ENCODE measurements around the gene MED1. TPM values are rescaled to one million over a fixed set of nuclear protein-coding genes. Genes with fewer than 3 reads are reported as not detected.
"Not testable (repeated sequence)": the region's sequence is repeated elsewhere in the genome, so short reads cannot be mapped to it uniquely, and the experiment has no call there.

MED1 gene
- total RNA-seq, 1 experiment from 2014 or later: 40.0 TPM

DNA sequence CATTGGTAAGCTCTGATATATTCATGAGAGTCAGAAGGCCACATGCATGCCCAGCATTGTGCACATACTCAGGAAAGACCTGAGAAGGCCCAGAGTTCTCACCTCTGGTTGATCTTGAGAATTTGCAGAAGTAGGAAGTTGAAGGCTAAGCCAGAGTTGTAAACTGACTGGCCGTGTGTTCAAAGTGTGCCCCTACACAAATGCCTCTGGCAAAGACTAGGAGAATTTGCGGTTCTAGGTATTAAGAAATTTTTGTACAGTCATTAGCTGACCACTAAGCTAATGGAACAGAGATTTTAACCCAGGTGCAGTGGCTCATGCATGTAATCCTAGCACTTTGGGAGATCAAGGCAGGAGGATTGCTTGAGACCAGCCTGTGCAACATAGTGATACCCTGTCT is 74.6 kb downstream of the MED1 start:
- Histone ChIP-seq H3K27ac (ENCODE audit: low read length) (peak overlapping the region; percentile 86), H3K27me3 (ENCODE audit: low read length) (no peaks in the 10 kb centered on the region), H3K4me2 (ENCODE audit: low read depth, low read length, poor library complexity, severe bottlenecking) (peak overlapping the region; percentile 39), H3K9me3 (ENCODE audit: low read length) (no peaks in the 10 kb centered on the region), H3K36me3 (ENCODE audit: insufficient read depth, low read length) (no peaks in the 10 kb centered on the region), H2AFZ (ENCODE audit: low read length) (0 out of 2 replicates have a peak overlapping the region, but pooled peaks have one; percentile 46), H3K79me2 (ENCODE audit: low read length) (peaks cover 90% of the 10 kb centered on the region), H4K20me1 (ENCODE audit: insufficient read depth, low read depth, low read length) (no peaks in the 10 kb centered on the region), H3K4me3 (ENCODE audit: low read length) (0 out of 2 replicates have a peak overlapping the region, but pooled peaks have one; percentile 1), H3K9ac (ENCODE audit: low read length) (peak overlapping the region; percentile 11), H3K9me2 (replicated peaks; ENCODE audit: insufficient read depth, low read length) (no peaks in the 10 kb centered on the region), H3K4me1 (ENCODE audit: low read length) (peaks cover 66% of the 10 kb centered on the region)
- peak; percentile 84 for DNase-seq

DNA sequence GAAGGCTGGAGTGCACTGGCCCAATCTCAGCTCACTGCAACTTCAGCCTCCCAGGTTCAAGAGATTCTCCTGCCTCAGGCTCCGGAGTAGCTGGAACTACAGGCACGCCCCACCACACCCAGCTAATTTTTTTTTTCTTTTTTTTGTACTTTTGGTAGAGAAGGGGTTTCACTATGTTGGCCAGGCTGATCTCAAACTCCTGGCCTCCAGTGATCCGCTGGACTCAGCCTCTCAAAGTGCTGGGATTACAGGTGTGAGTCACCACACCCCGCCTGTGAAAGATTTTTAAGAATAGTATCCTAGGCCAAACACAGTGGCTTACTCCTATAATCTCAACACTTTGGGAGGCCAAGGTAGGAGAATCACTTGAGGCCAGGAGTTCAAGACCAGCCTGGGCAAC is 83.3 kb downstream of the MED1 start:
- not testable (repeated sequence) for H2AFZ ChIP-seq (ENCODE audit: low read length); H3K4me2 ChIP-seq (ENCODE audit: low read depth, low read length, poor library complexity, severe bottlenecking); H3K9me3 ChIP-seq (ENCODE audit: low read length); H3K4me3 ChIP-seq (ENCODE audit: low read length); H3K9ac ChIP-seq (ENCODE audit: low read length); H3K27me3 ChIP-seq (ENCODE audit: low read length); H3K36me3 ChIP-seq (ENCODE audit: insufficient read depth, low read length); H3K9me2 ChIP-seq (replicated peaks; ENCODE audit: insufficient read depth, low read length); DNase-seq; H3K27ac ChIP-seq (ENCODE audit: low read length); H4K20me1 ChIP-seq (ENCODE audit: insufficient read depth, low read depth, low read length)
- Histone ChIP-seq H3K4me1 (ENCODE audit: low read length) (peaks cover 15% of the 10 kb centered on the region), H3K79me2 (ENCODE audit: low read length) (peaks cover 85% of the 10 kb centered on the region)

DNA sequence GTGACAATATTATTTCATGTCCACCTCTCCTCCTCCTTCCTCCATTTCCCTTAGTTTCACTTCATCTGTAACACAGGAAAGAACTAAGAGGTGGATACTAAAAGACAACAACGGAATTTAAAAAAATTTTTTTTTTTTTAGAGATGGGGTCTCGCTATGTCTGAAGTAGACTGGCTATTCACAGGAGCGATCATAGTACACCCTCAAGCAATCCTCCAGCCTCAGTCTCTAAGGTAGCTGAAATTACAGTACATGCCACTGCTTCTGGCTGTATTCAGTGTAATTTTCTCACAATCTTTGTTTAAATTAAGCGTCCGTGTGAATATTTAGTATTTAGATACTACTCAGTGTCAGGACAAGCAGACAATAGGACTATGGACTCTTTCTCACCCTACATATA is 85.2 kb downstream of the MED1 start:
- Histone ChIP-seq H3K9me2 (replicated peaks; ENCODE audit: insufficient read depth, low read length) (no peaks in the 10 kb centered on the region), H4K20me1 (ENCODE audit: insufficient read depth, low read depth, low read length) (no peaks in the 10 kb centered on the region), H3K79me2 (ENCODE audit: low read length) (peaks cover 71% of the 10 kb centered on the region), H2AFZ (ENCODE audit: low read length) (no peak overlapping the region), H3K36me3 (ENCODE audit: insufficient read depth, low read length) (no peaks in the 10 kb centered on the region), H3K9ac (ENCODE audit: low read length) (no peak overlapping the region), H3K4me2 (ENCODE audit: low read depth, low read length, poor library complexity, severe bottlenecking) (no peak overlapping the region), H3K27me3 (ENCODE audit: low read length) (no peaks in the 10 kb centered on the region), H3K4me1 (ENCODE audit: low read length) (peaks cover 13% of the 10 kb centered on the region), H3K4me3 (ENCODE audit: low read length) (no peak overlapping the region), H3K27ac (ENCODE audit: low read length) (0 out of 2 replicates have a peak overlapping the region, but pooled peaks have one; percentile 32), H3K9me3 (ENCODE audit: low read length) (no peaks in the 10 kb centered on the region)
- DNase-seq: no peak

DNA sequence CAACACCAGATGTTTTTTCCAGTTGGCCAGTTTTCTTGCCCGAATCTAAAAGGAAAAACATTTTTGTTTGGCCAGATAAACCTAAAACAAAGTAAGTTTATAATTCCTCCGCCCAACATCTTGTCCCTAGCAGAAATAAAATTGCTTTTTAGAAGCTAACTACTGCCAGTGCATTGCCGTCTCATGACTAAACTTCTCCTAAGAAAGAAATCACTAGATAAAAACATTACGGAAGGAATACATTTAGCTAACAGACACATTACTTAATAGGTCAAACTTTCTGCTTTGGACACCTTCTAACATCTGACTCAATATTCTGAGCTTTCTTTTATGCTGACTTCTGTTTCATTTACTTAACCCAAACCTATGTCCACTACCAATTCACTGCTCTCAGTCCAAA is 85.8 kb downstream of the MED1 start:
- no peak overlapping the region for H2AFZ ChIP-seq (ENCODE audit: low read length)
- H3K79me2 ChIP-seq (ENCODE audit: low read length): peaks cover 74% of the 10 kb centered on the region

DNA sequence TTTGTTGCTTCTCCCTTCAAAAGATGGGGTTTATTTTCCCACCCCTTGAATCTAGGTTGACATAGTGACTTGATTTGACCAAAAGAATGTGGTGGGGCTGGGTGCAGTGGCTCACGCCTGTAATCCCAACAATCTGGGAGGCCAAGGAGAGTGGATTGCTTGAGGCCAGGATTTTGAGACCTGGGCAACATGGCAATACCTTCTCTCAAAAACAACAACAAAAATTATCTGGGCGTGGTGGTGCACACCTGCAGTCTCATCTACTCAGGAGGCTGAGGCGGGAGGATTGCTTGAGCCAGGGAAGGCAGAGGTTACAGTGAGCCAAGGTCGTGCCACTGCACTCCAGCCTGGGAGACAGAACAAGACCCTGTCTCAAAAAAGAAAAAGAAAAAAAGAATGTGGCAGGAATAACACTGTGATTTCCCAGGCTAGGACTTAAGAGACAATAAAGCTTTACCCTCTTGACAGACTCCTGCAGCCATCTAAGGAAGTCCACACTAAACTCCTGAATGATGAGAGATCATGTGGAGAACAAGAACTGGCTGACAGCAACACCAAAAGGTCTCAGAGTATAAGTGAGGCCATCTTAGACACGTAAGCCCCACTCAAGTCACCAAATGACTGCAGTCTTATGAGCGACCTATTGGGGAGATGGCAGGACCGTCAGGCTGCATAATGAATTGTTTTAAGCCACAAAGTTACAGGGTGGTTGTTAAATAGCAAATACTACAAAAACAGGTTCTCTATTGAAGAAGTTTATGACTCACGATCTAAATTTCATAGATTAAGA is 86.6 kb downstream of the MED1 start:
- H3K4me1 ChIP-seq (ENCODE audit: low read length): peaks cover 18% of the 10 kb centered on the region
- H3K27me3 ChIP-seq (ENCODE audit: low read length): no peaks in the 10 kb centered on the region
- H3K79me2 ChIP-seq (ENCODE audit: low read length): peaks cover 74% of the 10 kb centered on the region
- no peak overlapping the region for H3K9ac ChIP-seq (ENCODE audit: low read length)
- no peaks in the 10 kb centered on the region for H3K36me3 ChIP-seq (ENCODE audit: insufficient read depth, low read length)
- no peaks in the 10 kb centered on the region for H3K9me3 ChIP-seq (ENCODE audit: low read length)
- no peaks in the 10 kb centered on the region for H4K20me1 ChIP-seq (ENCODE audit: insufficient read depth, low read depth, low read length)
- no peaks in the 10 kb centered on the region for H3K9me2 ChIP-seq (replicated peaks; ENCODE audit: insufficient read depth, low read length)
- no peak overlapping the region for H3K27ac ChIP-seq (ENCODE audit: low read length)
- no peak overlapping the region for H3K4me3 ChIP-seq (ENCODE audit: low read length)
- no peak overlapping the region for H2AFZ ChIP-seq (ENCODE audit: low read length)
- no peak for DNase-seq
- H3K4me2 ChIP-seq (ENCODE audit: low read depth, low read length, poor library complexity, severe bottlenecking): no peak overlapping the region

More for the DNA sequence above, 85.8 kb downstream of the MED1 start:
- Histone ChIP-seq H3K27me3 (ENCODE audit: low read length) (no peaks in the 10 kb centered on the region), H3K4me1 (ENCODE audit: low read length) (peaks cover 18% of the 10 kb centered on the region), H4K20me1 (ENCODE audit: insufficient read depth, low read depth, low read length) (no peaks in the 10 kb centered on the region), H3K4me2 (ENCODE audit: low read depth, low read length, poor library complexity, severe bottlenecking) (no peak overlapping the region), H3K9me2 (replicated peaks; ENCODE audit: insufficient read depth, low read length) (no peaks in the 10 kb centered on the region), H3K9ac (ENCODE audit: low read length) (no peak overlapping the region), H3K9me3 (ENCODE audit: low read length) (no peaks in the 10 kb centered on the region), H3K36me3 (ENCODE audit: insufficient read depth, low read length) (no peaks in the 10 kb centered on the region), H3K4me3 (ENCODE audit: low read length) (no peak overlapping the region), H3K27ac (ENCODE audit: low read length) (0 out of 2 replicates have a peak overlapping the region, but pooled peaks have one; percentile 12)
- DNase-seq: no peak

DNA sequence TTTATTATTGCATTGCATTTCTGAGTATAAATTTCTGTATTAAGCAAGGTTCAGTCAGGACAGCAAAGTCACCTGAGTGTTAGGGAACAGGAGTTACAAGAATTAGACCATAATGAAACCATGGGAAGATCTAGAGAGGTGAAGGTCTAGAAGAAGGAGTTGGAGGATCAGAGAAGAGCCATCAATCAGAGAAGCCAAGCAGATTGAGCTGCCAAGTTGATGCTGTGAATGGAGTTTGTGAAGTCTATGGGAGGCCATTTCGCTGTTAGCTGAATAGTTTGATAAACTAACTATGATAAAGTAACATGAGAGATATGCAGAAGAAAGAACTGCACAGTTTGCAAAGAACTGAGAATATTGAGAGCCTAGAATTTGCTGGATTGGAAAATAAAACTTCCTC is 90.0 kb downstream of the MED1 start:
- Histone ChIP-seq H3K9ac (ENCODE audit: low read length) (no peak overlapping the region), H3K36me3 (ENCODE audit: insufficient read depth, low read length) (no peaks in the 10 kb centered on the region), H3K27me3 (ENCODE audit: low read length) (no peaks in the 10 kb centered on the region), H3K4me3 (ENCODE audit: low read length) (no peak overlapping the region), H3K9me2 (replicated peaks; ENCODE audit: insufficient read depth, low read length) (no peaks in the 10 kb centered on the region), H3K4me2 (ENCODE audit: low read depth, low read length, poor library complexity, severe bottlenecking) (no peak overlapping the region), H2AFZ (ENCODE audit: low read length) (no peak overlapping the region), H4K20me1 (ENCODE audit: insufficient read depth, low read depth, low read length) (no peaks in the 10 kb centered on the region), H3K79me2 (ENCODE audit: low read length) (peaks cover 77% of the 10 kb centered on the region), H3K27ac (ENCODE audit: low read length) (no peak overlapping the region; the same call in 1 of the 2 replicates), H3K9me3 (ENCODE audit: low read length) (no peaks in the 10 kb centered on the region), H3K4me1 (ENCODE audit: low read length) (peaks cover 20% of the 10 kb centered on the region)
- no peak for DNase-seq

DNA sequence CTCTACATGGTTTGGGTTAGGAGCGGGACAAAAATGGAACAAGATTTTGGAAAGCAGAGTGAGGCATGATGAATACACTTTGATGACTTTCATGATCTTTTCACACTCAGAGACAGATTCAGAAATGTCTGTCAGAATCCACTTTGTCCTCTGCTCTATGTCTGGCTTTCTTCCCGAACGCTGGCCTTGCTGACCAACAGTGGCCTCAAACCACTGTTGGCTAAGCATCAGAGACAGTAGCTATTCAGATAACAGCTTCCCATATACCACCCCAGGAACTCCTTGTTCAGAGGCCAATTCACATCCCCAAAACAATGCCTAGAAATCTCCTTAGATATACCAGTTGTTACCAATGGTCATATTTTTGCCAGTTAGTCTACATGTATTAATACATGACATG is 90.5 kb downstream of the MED1 start:
- Histone ChIP-seq H3K9me2 (replicated peaks; ENCODE audit: insufficient read depth, low read length) (no peaks in the 10 kb centered on the region), H3K27me3 (ENCODE audit: low read length) (no peaks in the 10 kb centered on the region), H3K36me3 (ENCODE audit: insufficient read depth, low read length) (no peaks in the 10 kb centered on the region), H3K79me2 (ENCODE audit: low read length) (peaks cover 72% of the 10 kb centered on the region), H3K9me3 (ENCODE audit: low read length) (no peaks in the 10 kb centered on the region), H2AFZ (ENCODE audit: low read length) (no peak overlapping the region), H3K27ac (ENCODE audit: low read length) (no peak overlapping the region; the same call in 1 of the 2 replicates), H3K4me3 (ENCODE audit: low read length) (no peak overlapping the region), H3K4me1 (ENCODE audit: low read length) (peaks cover 16% of the 10 kb centered on the region), H4K20me1 (ENCODE audit: insufficient read depth, low read depth, low read length) (no peaks in the 10 kb centered on the region), H3K4me2 (ENCODE audit: low read depth, low read length, poor library complexity, severe bottlenecking) (no peak overlapping the region), H3K9ac (ENCODE audit: low read length) (no peak overlapping the region)
- DNase-seq: no peak

DNA sequence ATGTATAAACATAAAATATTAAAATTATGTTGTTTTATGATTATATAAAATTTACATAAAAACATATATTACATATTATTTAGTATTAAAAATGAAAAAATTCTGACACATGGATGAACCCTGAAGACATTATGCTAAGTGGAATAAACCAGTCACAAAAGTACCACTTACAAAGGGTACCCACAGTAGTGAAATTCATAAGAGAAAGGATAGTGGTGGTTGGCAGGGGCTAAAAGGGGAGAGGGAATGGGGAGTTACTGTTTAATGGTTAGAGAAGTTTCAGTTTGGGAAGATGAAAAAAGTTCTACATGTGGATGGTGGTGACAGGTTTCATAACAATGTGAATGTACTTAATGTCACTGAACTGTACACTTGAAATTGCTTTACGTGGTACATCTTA is 91.1 kb downstream of the MED1 start:
- no peaks in the 10 kb centered on the region for H3K9me3 ChIP-seq (ENCODE audit: low read length)
- no peak overlapping the region for H3K4me3 ChIP-seq (ENCODE audit: low read length)
- no peak overlapping the region for H2AFZ ChIP-seq (ENCODE audit: low read length)
- peaks cover 21% of the 10 kb centered on the region for H3K4me1 ChIP-seq (ENCODE audit: low read length)
- no peaks in the 10 kb centered on the region for H3K27me3 ChIP-seq (ENCODE audit: low read length)
- no peak overlapping the region for H3K27ac ChIP-seq (ENCODE audit: low read length)
- peaks cover 71% of the 10 kb centered on the region for H3K79me2 ChIP-seq (ENCODE audit: low read length)
- no peak overlapping the region for H3K9ac ChIP-seq (ENCODE audit: low read length)
- H3K4me2 ChIP-seq (ENCODE audit: low read depth, low read length, poor library complexity, severe bottlenecking): no peak overlapping the region
- H3K9me2 ChIP-seq (replicated peaks; ENCODE audit: insufficient read depth, low read length): no peaks in the 10 kb centered on the region
- no peaks in the 10 kb centered on the region for H4K20me1 ChIP-seq (ENCODE audit: insufficient read depth, low read depth, low read length)
- no peaks in the 10 kb centered on the region for H3K36me3 ChIP-seq (ENCODE audit: insufficient read depth, low read length)
- no peak for DNase-seq
